Keratinocyte (primary cell): ENCODE measurements around the gene MAP1LC3A.

ENCODE experiments used
- EZH2 ChIP-seq: IDR thresholded peaks from one replicate; pipeline ENCODE4 v1.6.1; 2012; ENCODE audit warnings: inconsistent platforms, mild to moderate bottlenecking, low read length, moderate library complexity
- TF ChIP-seq, protein P1 (sequence below), 3 experiments: IDR thresholded peaks in 1 of 3; conservative IDR thresholded peaks in 1 of 3; optimal IDR thresholded peaks in 1 of 3; 2 replicates in 2 of 3; 3 replicates in 1 of 3; pipeline versions ENCODE3 to v1.5.1; 2011; ENCODE audit warnings: low read length in 3 of 3, mild to moderate bottlenecking in 3 of 3, moderate library complexity in 2 of 3, control low read depth in 1 of 3, inconsistent platforms in 1 of 3; ENCODE audit not compliant: insufficient read depth in 2 of 3; ENCODE audit errors: extremely low read depth in 1 of 3

DNA sequence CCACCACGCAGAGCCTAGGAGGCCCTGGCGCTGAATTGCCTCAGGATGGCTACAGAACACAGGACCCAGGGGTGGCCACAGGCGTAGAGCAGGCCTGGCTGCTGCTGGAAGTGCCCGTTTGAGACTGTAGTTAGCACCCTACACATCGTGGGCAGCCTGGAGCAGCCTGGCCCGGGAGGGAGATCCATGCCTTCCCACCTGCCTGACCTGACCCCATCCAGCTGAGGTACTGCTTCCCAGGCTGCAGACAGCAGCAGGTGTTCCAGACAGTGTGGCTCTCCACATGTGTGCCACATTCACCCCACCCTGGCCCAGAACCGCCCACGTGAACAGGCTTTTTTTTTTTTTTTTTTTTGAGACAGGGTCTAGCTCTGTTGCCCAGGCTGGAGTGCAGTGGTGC is 20.9 kb upstream of the MAP1LC3A start:
- TF ChIP-seq, protein P1, sequence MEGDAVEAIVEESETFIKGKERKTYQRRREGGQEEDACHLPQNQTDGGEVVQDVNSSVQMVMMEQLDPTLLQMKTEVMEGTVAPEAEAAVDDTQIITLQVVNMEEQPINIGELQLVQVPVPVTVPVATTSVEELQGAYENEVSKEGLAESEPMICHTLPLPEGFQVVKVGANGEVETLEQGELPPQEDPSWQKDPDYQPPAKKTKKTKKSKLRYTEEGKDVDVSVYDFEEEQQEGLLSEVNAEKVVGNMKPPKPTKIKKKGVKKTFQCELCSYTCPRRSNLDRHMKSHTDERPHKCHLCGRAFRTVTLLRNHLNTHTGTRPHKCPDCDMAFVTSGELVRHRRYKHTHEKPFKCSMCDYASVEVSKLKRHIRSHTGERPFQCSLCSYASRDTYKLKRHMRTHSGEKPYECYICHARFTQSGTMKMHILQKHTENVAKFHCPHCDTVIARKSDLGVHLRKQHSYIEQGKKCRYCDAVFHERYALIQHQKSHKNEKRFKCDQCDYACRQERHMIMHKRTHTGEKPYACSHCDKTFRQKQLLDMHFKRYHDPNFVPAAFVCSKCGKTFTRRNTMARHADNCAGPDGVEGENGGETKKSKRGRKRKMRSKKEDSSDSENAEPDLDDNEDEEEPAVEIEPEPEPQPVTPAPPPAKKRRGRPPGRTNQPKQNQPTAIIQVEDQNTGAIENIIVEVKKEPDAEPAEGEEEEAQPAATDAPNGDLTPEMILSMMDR (optimal IDR thresholded peaks at IDR 0.05 in 1 of 3, IDR thresholded peaks at IDR 0.05 in 1 of 3, conservative IDR thresholded peaks at IDR 0.05 in 1 of 3; ENCODE audit: extremely low read depth in 1 of 3, insufficient read depth in 2 of 3, low read length in 3 of 3), result no peak
- no peak for TF ChIP-seq EZH2
